HL-60 (cell line): ENCODE data around the gene NBPF4.
"Not testable (repeated sequence)": the region's sequence is repeated elsewhere in the genome, so short reads cannot be mapped to it uniquely, and the experiment has no call there.

Experiments used
- GABPA ChIP-seq: IDR thresholded peaks from 2 replicates; pipeline ENCODE4 v1.6.1; 2012; ENCODE audit warnings: low read depth
- POLR2AphosphoS5 ChIP-seq: IDR thresholded peaks from 2 replicates; pipeline ENCODE4 v1.6.1; 2012; ENCODE audit warnings: low read depth
- TF ChIP-seq, protein P1 (sequence below): IDR thresholded peaks from one replicate; pipeline ENCODE4 v1.5.1; 2011; ENCODE audit warnings: low read length, control low read depth, inconsistent platforms; ENCODE audit not compliant: insufficient read depth
- TF ChIP-seq, protein P2 (sequence below): IDR thresholded peaks from 2 replicates; pipeline ENCODE4 v1.6.1; 2012; ENCODE audit warnings: low read depth; ENCODE audit not compliant: insufficient replicate concordance

DNA sequence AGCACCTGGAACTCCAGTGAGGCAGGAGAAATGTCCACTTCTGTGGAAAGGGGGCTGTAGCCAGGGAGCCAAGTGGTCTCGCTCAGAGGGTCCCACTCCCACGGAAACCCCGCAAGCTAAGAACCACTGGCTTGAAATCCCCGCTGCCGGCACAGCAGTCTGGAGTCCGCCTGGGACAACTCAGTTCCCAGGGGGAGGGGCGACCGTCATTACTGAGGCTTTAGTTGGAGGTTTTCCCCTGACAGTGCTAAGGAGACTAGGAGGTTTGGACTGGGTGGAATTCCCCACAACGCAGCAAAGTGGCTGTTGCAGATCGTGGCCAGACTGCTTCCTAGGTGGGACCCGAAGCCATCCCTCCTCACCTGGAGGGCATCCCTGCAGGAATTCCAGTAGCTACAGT lies 18.1 kb upstream of the NBPF4 start:
- TF ChIP-seq, protein P1, sequence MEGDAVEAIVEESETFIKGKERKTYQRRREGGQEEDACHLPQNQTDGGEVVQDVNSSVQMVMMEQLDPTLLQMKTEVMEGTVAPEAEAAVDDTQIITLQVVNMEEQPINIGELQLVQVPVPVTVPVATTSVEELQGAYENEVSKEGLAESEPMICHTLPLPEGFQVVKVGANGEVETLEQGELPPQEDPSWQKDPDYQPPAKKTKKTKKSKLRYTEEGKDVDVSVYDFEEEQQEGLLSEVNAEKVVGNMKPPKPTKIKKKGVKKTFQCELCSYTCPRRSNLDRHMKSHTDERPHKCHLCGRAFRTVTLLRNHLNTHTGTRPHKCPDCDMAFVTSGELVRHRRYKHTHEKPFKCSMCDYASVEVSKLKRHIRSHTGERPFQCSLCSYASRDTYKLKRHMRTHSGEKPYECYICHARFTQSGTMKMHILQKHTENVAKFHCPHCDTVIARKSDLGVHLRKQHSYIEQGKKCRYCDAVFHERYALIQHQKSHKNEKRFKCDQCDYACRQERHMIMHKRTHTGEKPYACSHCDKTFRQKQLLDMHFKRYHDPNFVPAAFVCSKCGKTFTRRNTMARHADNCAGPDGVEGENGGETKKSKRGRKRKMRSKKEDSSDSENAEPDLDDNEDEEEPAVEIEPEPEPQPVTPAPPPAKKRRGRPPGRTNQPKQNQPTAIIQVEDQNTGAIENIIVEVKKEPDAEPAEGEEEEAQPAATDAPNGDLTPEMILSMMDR = not testable (repeated sequence)
- TF ChIP-seq, protein P2, sequence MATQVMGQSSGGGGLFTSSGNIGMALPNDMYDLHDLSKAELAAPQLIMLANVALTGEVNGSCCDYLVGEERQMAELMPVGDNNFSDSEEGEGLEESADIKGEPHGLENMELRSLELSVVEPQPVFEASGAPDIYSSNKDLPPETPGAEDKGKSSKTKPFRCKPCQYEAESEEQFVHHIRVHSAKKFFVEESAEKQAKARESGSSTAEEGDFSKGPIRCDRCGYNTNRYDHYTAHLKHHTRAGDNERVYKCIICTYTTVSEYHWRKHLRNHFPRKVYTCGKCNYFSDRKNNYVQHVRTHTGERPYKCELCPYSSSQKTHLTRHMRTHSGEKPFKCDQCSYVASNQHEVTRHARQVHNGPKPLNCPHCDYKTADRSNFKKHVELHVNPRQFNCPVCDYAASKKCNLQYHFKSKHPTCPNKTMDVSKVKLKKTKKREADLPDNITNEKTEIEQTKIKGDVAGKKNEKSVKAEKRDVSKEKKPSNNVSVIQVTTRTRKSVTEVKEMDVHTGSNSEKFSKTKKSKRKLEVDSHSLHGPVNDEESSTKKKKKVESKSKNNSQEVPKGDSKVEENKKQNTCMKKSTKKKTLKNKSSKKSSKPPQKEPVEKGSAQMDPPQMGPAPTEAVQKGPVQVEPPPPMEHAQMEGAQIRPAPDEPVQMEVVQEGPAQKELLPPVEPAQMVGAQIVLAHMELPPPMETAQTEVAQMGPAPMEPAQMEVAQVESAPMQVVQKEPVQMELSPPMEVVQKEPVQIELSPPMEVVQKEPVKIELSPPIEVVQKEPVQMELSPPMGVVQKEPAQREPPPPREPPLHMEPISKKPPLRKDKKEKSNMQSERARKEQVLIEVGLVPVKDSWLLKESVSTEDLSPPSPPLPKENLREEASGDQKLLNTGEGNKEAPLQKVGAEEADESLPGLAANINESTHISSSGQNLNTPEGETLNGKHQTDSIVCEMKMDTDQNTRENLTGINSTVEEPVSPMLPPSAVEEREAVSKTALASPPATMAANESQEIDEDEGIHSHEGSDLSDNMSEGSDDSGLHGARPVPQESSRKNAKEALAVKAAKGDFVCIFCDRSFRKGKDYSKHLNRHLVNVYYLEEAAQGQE = not testable (repeated sequence)
- TF ChIP-seq GABPA, POLR2AphosphoS5: not testable (repeated sequence)
